GM23338 (cell line): ENCODE results near the gene SRPX2. TPM values are rescaled to one million over a fixed set of nuclear protein-coding genes. Genes with fewer than 3 reads are reported as not detected.

Experiments used
- ATAC-seq: fragments of 200-7000 bp; cut with Tn5 transposase; 3 replicates; pipeline ENCODE4 v1.9.1; 2020
- DNase-seq: peaks from one replicate; pipeline ENCODE4 v3.0.0-alpha.2; 2015; ENCODE audit warnings: low spot score
- H2AFZ ChIP-seq: fragments of 200-600 bp; sonication (generic); 2 replicates; pipeline ENCODE4 v1.8.0; 2016; ENCODE audit warnings: antibody characterized with exemption, mild to moderate bottlenecking, moderate library complexity
- H3F3A ChIP-seq: fragments of 200-600 bp; sonication (generic); replicated peaks from 2 replicates; pipeline ENCODE4 v1.8.0; 2017; ENCODE audit warnings: antibody characterized with exemption, mixed run types, low read depth
- H3K27ac ChIP-seq: fragments of 200-600 bp; sonication (generic); 2 replicates; pipeline ENCODE4 v1.6.1; 2016; ENCODE audit warnings: low read depth
- H3K27me3 ChIP-seq: fragments of 200-600 bp; sonication (generic); 2 replicates; pipeline ENCODE4 v1.8.0; 2016; ENCODE audit warnings: mild to moderate bottlenecking, mixed run types, moderate library complexity; ENCODE audit not compliant: insufficient read depth
- H3K36me3 ChIP-seq: fragments of 200-600 bp; sonication (generic); 2 replicates; pipeline ENCODE4 v1.8.0; 2016; ENCODE audit warnings: mild to moderate bottlenecking; ENCODE audit not compliant: insufficient read depth
- H3K4me1 ChIP-seq: fragments of 200-600 bp; sonication (generic); 2 replicates; pipeline ENCODE4 v1.8.0; 2016; ENCODE audit warnings: mild to moderate bottlenecking, moderate library complexity; ENCODE audit not compliant: insufficient read depth
- H3K4me2 ChIP-seq: fragments of 200-600 bp; sonication (generic); 2 replicates; pipeline ENCODE4 v1.7.1; 2017; ENCODE audit warnings: mixed run types
- H3K4me3 ChIP-seq: fragments of 200-600 bp; sonication (generic); 2 replicates; pipeline ENCODE4 v1.6.1; 2016; ENCODE audit warnings: mixed run types
- H3K79me2 ChIP-seq: fragments of 200-600 bp; sonication (generic); replicated peaks from 2 replicates; pipeline ENCODE4 v1.8.0; 2017; ENCODE audit warnings: mild to moderate bottlenecking; ENCODE audit not compliant: insufficient read depth
- H3K9me2 ChIP-seq: fragments of 200-600 bp; sonication (generic); 2 replicates; pipeline ENCODE4 v1.8.0; 2017; ENCODE audit not compliant: insufficient read depth
- H4K20me1 ChIP-seq: fragments of 200-600 bp; sonication (generic); replicated peaks from 2 replicates; pipeline ENCODE4 v1.8.0; 2017; ENCODE audit warnings: mild to moderate bottlenecking; ENCODE audit not compliant: insufficient read depth
- H3K27ac Mint-ChIP-seq: 2 replicates; pipeline ENCODE4 v1.8.0; 2020; ENCODE audit warnings: inconsistent platforms, mild to moderate bottlenecking, moderate library complexity, mixed read lengths
- H3K27me3 Mint-ChIP-seq: 3 replicates; pipeline ENCODE4 v1.8.0; 2022; ENCODE audit warnings: low read depth, mild to moderate bottlenecking, moderate library complexity, mixed read lengths, inconsistent platforms; ENCODE audit not compliant: insufficient read depth, poor library complexity
- H3K36me3 Mint-ChIP-seq: 3 replicates; pipeline ENCODE4 v1.8.0; 2021; ENCODE audit warnings: low read depth, mild to moderate bottlenecking, inconsistent platforms, moderate library complexity, mixed read lengths
- H3K4me1 Mint-ChIP-seq: 3 replicates; pipeline ENCODE4 v1.8.0; 2020; ENCODE audit warnings: mild to moderate bottlenecking, inconsistent platforms, mixed read lengths
- H3K4me3 Mint-ChIP-seq: 3 replicates; pipeline ENCODE4 v1.8.0; 2021; ENCODE audit warnings: moderate library complexity, mild to moderate bottlenecking, inconsistent platforms, mixed read lengths
- H3K9me3 Mint-ChIP-seq: 3 replicates; pipeline ENCODE4 v1.8.0; 2020; ENCODE audit warnings: moderate library complexity, mild to moderate bottlenecking, inconsistent platforms, mixed read lengths
- CREB1 ChIP-seq: fragments of 250-450 bp; sonication (Bioruptor Pico); IDR thresholded peaks from 2 replicates; pipeline ENCODE4 v1.5.0; 2020; ENCODE audit warnings: low read depth, mild to moderate bottlenecking, moderate library complexity
- CTCF ChIP-seq, 2 experiments: fragments of 200-600 bp in 1 of 2; sonication (generic) in 1 of 2; conservative IDR thresholded peaks; 2 replicates each; pipeline versions ENCODE4 v1.5.1 to v1.6.1; 2016 to 2017; ENCODE audit warnings: antibody characterized with exemption in 2 of 2, low read depth in 2 of 2, mild to moderate bottlenecking in 2 of 2, moderate library complexity in 1 of 2
- EZH2 ChIP-seq: fragments of 200-600 bp; sonication (generic); IDR thresholded peaks from one replicate; pipeline ENCODE4 v1.8.0; 2017; ENCODE audit warnings: antibody characterized with exemption, mild to moderate bottlenecking, low read depth; ENCODE audit not compliant: unreplicated experiment
- EZH2phosphoT487 ChIP-seq: fragments of 200-600 bp; sonication (generic); IDR thresholded peaks from one replicate; pipeline ENCODE4 v1.8.1; 2018; ENCODE audit warnings: antibody characterized with exemption; ENCODE audit not compliant: unreplicated experiment
- POLR2AphosphoS5 ChIP-seq: IDR thresholded peaks from 2 replicates; pipeline ENCODE4 v1.6.1; 2016; ENCODE audit warnings: antibody characterized with exemption, low read depth
- REST ChIP-seq: IDR thresholded peaks from one replicate; pipeline ENCODE4 v1.6.1; 2018; ENCODE audit warnings: antibody characterized with exemption; ENCODE audit not compliant: unreplicated experiment
- ZNF114 ChIP-seq: fragments of 250-450 bp; sonication (Bioruptor Pico); IDR thresholded peaks from 2 replicates; pipeline ENCODE4 v1.5.0; 2020; ENCODE audit warnings: mild to moderate bottlenecking, moderate library complexity
- ZNF462 ChIP-seq: fragments of 250-450 bp; sonication (Bioruptor Pico); IDR thresholded peaks from 2 replicates; pipeline ENCODE4 v1.5.0; 2020; ENCODE audit warnings: mild to moderate bottlenecking, moderate library complexity
- polyA plus RNA-seq: library from polyadenylated mRNA; unstranded; fragments of >200 nt; fragmentation: Nextera tagmentation; extraction: Ambion mirVana; gene quantifications from 2 replicates; pipeline ENCODE4 v1.2.1, GENCODE V29; 2016
- total RNA-seq: library from RNA; depleted of rRNA; stranded (reverse); fragments of >200 nt; shearing (Covaris generic); gene quantifications from 2 replicates; pipeline ENCODE4 v1.2.3, GENCODE V29; 2014

SRPX2 gene
- total and polyA plus RNA-seq, 2 experiments from 2014 or later = not detected

GRCh38 chrX:100719139-100719538 lies 75.1 kb downstream of the SRPX2 start (continued):
- TF ChIP-seq ZNF462 (CRISPR knock-in tag) (no peak), REST (no peak)

- Histone ChIP-seq H4K20me1 (no peaks in the 10 kb centered on the region), H3K27me3 (no peaks in the 10 kb centered on the region), H3F3A (no peaks in the 10 kb centered on the region), H3K4me3 (no peak overlapping the region), H3K4me1 (no peaks in the 10 kb centered on the region), H3K36me3 (no peaks in the 10 kb centered on the region), H3K9me2 (no peaks in the 10 kb centered on the region), H3K79me2 (no peaks in the 10 kb centered on the region), H3K27ac (no peak overlapping the region), H3K4me2 (no peak overlapping the region), H2AFZ (no peak overlapping the region)
- H3K4me1 Mint-ChIP-seq = no peaks in the 10 kb centered on the region
- peaks cover 10% of the 10 kb centered on the region for H3K9me3 Mint-ChIP-seq
- DNase-seq = no peak
- no peak overlapping the region for H3K4me3 Mint-ChIP-seq
- peaks cover 4% of the 10 kb centered on the region; the same call in 2 of the 3 replicates for H3K36me3 Mint-ChIP-seq
- no peaks in the 10 kb centered on the region for H3K27me3 Mint-ChIP-seq
- H3K27ac Mint-ChIP-seq = no peak overlapping the region
- no peak for ATAC-seq
- TF ChIP-seq CTCF (conservative IDR thresholded peaks at IDR 0.05; ENCODE audit: low read depth in 2 of 2) (no peak), CREB1 (CRISPR knock-in tag) (no peak), POLR2AphosphoS5 (no peak), EZH2 (no peak), EZH2phosphoT487 (no peak), ZNF114 (CRISPR knock-in tag) (no peak)
Observed at GRCh38 chrX:100720301-100720700, 76.3 kb downstream of the SRPX2 start.
